NCI-H774 (cell line): ENCODE results near the gene KITLG.
"Not testable (repeated sequence)": the region's sequence is repeated elsewhere in the genome, so short reads cannot be mapped to it uniquely, and the experiment has no call there.

ENCODE experiments used
- DNase-seq: peaks from one replicate; lab custom pipeline; 2025; lab: John Stamatoyannopoulos, UW

KITLG gene, protein sequence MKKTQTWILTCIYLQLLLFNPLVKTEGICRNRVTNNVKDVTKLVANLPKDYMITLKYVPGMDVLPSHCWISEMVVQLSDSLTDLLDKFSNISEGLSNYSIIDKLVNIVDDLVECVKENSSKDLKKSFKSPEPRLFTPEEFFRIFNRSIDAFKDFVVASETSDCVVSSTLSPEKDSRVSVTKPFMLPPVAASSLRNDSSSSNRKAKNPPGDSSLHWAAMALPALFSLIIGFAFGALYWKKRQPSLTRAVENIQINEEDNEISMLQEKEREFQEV

DNA sequence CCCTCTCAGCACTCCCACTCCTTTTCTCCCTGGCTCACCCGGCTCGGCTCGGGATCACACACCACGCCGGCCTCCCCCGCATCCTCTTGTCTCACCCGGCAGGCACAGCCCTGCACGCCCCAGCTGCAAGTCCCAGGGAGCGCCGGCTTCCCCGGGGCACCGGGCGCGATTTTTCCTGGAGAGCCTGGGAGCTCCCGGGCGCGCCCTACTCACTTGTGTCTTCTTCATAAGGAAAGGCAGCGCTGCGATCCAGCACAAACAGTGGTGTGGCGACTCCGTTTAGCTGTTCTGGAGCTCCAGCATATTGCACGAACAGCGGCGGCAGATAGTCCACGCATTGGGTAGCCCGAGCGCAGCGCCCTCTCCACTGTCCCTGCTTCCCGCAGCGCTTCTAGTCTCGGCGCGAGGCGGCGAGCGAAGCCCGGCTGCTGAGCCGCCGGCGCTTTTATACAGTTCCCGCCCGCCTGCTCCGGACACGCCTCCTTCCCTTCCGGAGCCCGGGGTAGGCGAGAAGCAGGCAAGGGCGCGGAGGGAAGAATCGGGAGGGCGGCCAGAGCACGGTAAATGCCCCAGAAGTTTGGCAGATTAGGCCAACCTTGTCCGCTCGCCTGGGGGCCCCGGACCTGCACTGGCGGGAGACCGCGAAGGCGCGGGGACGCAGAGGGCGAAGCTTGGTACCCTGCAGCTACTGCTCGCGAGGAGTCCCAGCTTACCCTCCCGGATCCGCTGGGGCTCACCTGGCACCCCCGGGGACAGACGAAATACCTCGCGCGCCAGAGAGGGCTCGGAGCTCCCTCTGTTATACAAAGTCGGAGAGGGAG is at the start of gene KITLG:
TSS of gene KITLG (minus strand) at position 421 of the 821 bp plus-strand sequence. CDS start at position 228, 193 bp downstream.
- peak; percentile 95 for DNase-seq

DNA sequence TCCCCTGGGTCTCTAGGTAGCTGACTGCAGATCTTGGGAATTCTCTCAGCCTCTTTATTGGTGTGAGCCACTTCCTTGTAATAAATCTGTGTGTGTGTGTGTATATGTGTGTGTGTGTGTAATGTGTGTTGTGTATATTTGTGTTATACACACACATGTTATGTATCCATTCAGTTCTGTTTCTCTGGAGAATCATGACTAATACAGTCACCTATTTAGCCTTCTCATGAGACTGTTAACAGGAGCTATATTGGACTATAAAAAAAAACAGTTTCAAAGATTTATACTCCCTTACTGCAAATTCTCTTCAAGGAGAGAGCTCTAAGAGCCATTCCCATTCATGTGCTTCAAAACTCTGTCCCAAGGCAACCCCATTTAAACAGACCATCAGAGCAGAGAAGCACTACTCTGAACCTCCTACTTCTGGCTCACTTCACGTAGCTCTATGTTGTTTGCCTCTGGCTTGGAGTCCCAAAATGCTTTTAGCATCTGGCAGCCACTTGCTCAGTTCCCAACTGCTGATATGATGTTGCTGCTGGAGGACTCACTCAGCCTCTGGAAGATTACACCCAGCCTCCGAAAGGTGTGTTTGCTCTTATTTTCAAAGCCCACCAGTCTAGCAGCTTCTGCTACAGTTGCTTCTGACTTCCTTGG is 48.7 kb upstream of the KITLG start:
- no peak for DNase-seq

DNA sequence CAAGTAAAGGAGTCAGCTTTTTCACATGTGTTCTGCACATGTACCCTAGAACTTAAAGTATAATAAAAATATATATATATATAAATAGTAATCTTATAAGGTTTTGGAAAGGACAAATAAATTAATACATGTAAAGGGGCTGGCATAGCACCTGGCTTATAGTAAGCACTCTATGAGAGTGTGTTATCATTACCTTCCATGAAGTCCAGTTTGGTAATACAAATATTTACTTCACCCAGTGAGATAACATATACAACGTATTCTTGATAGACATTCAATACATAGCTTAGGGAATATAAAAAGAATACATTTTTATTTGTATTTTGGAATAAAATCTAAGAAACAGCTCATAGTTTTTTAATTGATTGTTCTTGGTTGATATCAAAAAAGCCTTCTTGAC is 47.8 kb upstream of the KITLG start:
- not testable (repeated sequence) for DNase-seq

DNA sequence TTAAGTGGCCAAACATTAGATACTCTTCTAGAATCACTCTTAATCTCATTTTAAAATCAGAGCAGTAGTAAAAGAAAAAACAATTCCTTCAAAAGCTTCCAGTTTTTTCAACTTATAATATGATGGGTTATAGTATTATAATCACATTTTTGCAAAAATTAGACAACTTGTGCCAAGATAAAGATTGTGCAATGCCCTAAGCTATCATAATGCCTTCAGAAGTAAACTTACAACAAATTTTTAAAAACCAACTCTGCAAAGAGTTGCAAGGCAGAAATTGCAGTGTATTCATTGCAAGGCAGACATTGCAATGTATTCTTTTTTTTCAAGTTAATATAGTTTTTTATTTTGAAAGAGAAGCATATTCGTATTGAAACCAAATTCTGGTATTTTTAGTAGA is 47.2 kb upstream of the KITLG start:
- DNase-seq = no peak

DNA sequence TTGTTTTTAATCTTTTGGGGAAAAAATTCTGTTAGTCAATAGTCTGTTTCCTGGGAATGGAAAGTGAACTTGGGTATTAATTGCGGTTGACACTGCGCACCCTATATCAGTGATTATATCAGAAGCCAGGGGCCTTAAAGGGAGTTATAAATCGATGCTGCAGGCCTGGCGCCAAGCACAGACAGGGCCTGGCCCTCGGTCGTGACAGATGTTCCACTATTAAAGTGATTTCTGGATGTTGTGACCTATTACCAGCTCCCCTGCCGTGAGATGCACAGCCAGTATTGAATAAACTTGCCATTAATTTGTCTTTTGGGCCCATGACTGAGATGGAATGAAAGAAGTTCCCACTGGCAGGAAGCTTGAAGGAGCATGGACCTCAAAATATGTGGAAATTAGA is 45.1 kb upstream of the KITLG start:
- no peak for DNase-seq

DNA sequence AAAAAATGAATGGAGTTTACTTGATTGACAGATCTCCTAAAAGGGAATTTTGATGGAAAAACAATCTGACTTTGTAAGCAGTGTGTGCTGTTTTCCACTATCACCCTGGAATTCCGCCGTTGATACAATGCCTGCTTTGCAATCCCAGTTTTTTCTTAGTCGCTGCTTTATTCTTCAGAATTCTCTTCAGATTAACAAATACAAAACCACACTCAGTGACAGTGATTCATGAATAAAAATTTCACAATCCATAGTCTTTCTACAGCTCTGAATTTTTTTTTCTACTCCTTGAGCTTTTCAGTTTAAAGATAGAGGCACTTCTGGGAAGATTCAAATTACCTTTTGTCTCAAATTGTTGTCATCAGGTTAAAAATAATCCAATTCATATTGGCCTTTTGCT is 44.6 kb upstream of the KITLG start:
- no peak for DNase-seq

DNA sequence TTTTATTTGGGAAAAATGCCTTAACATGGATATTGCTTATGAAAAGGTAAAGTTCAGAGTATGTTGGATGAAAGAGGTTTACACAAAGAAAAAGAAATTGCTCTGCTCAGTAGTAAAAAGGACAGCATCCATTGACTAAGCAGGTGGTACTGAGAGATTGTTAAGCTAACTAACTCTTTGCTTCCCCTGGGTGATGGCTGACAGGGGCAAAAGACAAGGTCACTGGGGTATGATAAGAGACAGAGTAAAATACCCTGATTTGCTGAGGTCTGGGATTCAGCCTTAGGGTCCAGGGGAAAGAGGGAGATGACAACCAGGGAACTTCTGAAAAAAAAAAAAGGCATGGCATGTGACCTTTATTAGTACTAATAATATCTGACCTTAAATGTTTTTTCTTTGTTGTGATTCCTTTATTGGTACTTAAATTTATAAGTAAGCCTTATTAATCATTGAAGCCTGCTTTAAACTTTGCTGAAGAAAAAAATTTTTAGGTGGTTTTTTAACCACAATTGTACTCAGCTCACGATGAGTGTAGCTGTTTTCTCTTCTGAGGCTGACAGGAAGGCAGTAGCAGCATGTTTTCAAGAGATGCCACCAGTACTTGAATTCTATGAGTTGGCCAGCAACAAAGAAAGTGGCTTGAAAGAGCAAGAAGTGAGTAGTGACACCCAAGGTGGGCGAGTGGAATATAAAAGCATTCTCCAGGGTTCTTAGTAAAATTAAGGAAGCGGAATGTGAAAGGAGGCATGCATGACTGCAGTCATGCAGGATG is 43.7 kb upstream of the KITLG start:
- DNase-seq = no peak

DNA sequence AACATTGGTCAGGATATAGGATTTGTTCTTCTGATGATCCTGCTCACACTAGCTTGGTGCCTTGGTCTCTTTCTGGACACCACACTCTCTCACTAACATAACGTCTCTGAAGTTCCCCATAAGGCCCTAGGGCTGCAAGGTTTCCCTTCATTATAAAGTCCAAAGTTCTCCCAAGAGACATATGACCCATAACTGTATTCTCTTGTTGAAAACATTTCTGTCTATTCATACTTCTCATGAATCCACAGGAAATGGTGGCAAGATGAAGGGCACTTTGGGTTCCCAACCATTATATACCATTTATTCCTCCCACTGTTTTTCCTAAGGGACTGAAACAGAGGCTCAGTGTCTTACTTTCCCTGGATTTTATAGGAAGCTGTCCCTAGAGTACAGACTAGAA is 37.1 kb upstream of the KITLG start:
- no peak for DNase-seq

DNA sequence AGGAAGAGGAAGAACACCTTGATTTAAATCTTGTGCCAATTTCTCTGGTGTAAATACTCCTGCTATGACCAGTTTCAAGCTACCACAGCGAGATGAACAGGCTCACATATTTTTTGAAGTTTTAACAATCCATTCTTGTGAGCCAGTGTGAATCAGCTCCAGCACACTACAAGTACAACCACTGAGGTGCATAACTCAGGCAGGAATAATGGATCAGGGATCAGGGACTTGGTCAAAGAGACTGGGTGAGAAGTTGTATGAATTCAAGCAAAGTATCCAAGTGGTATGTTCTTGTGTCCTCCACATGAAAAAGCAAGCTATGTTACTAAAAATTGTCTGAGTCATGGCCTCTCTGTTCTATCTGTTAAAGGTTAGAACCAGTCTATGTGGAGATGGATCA is 35.2 kb upstream of the KITLG start:
- no peak for DNase-seq

DNA sequence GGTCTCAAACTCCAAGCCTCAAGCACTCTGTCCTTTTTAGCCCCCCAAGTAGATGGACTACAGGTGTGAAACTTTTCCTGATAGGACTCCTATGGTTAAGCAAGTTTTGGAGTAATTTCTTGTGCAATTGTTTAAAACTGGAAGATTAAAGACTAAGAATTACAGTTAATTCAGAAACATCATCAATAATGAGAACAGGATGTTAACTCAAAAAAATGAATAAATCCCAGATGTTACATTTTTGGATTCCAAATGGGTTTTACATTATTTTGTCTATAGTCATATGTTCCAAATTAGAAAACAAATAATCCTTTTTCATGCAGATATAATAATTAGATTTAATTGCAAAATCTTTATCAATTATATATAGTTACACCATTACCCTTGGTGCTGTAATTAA is 24.4 kb upstream of the KITLG start:
- DNase-seq = no peak

DNA sequence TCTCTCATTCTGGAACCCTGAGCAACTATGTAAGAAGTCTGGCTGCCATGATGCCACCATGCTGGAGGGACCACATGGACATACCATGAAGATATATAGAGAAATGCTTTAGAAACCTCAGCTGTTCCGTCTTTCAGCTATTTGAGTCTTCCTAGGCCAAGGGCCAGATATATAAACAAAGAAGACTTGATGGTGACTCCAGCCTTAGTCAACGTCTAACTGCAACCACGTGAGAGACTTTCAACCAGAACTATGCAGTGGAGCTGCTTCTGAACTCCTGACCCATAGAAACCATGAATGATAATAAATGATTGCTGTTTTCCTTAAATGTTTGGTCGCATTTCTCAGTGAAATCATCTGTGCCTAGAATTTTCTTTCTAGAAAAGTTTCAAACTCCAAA is 20.0 kb upstream of the KITLG start:
- no peak for DNase-seq

DNA sequence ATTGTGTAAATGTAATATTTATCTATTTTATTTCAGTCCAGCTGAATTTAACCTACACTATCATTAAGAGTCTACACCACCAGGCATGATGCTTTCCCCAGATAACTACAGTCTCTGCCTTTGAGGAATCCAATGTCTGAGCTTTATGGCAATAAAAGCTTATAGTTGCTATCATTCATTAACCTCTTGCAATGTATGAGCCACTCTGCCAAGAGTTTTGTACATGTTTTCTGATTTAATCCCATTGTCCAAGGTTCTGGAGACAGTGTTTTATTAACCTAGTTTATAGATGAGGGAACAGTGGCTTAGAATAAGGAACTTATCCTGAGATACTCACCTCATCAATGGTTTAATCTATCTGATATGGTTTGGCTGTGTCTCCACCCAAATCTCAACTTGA is 17.1 kb upstream of the KITLG start:
- DNase-seq = no peak

DNA sequence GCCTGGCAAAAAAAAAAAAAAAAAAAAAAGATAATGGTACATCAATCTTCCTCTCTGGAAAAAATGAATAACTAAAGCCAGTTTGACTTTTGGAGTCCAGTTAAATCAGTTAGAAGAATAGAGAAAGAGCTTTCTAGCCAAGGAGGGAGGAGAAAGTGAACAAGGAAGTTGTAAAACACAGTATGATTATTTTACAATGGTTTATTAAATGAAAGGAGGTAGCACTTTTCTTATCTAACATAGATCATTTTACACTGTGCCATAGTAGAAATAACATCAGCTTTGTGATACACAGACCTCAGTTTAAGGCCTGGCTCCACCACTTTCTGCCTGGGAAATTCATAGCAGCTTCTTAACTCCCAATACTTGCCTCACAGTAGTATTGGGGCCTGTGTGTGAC is 15.4 kb upstream of the KITLG start:
- no peak for DNase-seq

DNA sequence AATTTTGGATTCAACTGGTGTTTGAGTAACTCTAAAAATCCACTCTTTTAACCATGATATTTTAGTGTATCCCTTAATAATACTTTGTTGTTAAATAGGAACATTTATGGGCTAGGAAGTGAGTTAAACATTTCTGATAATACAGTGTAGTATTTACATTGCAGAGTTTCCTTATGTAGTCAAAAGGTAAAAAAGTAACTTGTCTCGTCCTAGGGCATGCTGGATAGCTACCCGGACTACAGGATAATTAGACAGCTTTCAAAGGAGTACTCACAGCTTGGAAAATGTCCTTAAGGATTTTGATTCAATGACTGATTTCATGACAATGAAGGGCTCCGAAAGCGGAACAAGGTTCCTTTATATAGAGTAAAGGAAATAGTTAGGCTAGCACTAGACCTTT is 14.5 kb upstream of the KITLG start:
- no peak for DNase-seq

DNA sequence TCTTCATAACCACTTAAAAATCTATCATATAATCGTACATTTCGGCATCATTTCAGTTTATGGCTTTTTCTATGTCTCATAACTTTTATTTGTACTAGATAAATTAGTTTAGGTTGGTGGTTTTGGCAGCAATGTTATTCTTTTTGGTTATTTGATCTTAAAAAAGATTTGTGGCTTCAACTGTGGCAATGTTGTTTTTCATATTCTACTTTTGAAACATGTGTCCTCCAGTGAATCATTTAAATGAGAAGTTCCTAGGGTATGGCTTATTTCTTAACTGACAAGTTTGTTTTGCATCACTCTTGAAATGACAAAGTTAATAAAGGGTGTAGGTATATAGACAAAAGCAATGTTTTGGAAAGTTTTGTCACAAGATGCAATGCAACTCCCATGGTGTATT is 11.1 kb upstream of the KITLG start:
- no peak for DNase-seq

DNA sequence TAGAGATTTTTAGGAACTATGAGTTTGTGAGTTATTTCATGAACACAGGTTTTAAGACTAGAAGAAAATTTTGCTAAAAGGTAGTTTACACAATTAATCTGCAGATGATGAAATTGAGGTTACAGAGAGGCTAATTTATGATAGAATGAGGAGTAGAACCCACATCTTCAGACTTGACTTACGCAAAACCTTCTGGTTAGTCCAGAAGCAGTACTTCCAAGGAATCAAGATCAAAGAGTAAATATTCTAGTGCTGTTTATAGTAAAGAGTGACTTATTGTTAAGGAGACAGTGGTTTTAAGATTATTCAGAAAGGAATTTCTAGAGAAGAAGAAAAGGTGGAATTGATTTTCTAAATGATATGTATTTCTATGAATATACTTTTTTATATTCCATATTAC is 10.6 kb upstream of the KITLG start:
- no peak for DNase-seq

DNA sequence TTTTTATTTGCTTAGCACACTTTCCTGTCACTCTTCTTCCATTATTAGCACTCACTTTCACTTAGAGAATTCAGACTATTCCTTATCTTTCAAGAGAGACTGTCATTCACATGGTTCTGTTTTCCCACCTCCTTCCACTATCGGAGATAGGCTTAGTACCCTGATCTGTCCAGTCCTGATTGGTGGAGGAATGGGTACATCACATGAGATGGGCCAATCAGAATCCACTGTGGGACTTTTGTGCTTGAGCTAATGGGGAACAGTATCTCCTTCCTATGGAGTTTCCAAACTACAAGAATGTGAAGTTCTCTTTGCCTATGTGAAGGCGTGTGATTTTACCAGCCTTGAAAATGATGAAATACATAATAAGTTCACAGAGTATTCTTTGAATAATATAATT is 4.8 kb upstream of the KITLG start:
- no peak for DNase-seq

DNA sequence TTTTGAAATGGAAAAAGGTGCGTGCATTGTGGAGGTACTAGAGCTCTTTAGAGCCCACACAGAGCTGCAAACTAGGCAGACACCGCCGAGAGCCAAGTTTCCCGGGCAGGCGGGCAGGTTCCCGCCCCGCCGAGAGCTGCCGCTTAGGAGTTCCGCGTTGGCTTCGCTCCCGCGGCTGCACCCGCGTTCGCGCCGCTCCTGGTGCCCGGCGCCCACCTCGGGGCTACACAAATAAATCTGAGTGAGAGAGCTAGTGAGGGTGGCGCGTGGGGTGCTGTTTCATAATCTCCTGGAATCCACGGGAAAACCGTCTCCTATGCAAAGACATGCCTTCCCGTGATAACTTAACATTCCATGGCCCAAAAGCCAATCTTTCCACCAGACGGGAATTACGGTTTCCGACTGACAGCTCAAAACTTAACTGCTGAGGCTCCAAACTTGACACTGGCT is 645 bp downstream of the KITLG start:
- DNase-seq = peak; percentile 55

DNA sequence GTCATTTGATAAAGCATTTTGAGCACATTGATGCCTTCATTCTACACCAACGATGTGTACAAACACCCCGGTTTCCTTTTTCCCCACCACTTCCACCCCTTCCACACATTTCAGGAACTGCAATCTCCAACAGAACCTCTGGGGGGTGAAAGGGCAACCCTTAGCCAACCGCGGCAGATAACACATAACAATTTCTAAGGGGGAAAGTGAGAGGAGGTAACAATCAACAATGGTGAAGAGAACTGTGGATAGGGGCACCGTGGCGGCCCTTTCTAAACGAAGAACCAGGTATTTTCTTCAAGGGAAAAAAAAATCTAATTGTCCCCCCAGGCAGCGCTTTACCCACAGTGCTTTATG is 1.1 kb downstream of the KITLG start:
- peak; percentile 58 for DNase-seq

DNA sequence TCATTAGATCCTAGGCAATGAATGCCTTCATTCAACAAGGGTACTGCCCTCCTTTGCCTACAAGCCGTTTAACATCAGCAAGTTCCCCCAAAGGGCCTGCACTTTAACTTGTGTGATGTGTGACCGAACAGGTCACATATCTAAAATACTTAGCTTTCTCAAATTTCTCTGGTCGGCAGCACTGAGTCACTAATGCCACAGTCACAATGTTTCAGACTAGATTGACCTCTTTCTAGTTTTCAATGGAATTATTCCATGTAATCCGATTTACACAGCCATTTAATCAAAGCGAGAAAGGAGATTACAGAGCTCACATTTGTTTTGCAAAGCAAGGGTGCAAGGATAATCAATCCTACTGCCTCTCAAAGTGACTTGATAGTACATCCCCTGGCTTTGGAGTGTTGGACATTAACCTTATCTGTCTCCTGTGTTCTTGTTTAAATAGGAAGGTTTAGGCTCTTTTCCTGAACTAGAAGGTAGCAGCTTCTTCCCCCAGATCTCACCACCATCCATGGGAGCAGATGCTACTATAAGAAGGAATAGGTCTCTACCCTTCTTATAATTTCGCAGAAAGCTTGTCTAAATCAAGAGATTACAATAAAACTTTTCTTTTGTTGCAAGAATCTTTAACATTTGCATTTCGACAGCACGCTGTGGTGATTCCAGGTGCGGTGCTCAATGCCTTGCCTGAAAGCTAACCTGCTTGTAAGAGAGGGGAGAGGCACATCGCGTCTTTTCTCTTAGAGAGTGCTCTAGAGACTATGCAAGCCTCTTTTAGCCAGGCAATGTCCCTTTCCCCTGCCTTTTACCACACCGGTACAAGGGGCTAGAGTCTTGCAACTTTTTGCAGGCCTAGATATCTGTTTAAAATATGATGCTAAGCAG is 1.8 kb downstream of the KITLG start:
- no peak for DNase-seq

DNA sequence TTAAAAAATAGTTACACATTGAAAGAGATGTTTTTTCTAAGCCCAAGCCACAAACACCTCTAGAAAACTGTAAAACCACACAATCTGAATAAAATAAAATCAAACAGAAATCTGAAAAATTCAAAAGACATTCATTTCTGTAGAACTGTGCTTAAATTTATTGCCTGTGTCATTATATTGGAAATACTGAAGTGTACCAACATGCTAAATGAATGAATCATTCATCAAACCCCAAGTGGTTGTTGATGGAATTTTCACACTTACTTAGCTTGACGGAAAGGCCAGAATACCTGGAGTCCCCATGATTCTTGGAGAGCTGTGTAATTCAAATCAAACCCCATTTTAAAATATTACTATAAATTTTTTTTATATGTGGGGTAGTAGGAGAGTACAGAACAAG is 2.7 kb downstream of the KITLG start:
- DNase-seq = peak; percentile 52
